Gastrocnemius medialis (tissue), 4 donors: ENCODE results near the gene MEAF6.
A peak's percentile ranks its signal among the peaks of the same experiment; 100 is the strongest.

Experiments
- CTCF ChIP-seq, 5 experiments: fragments of 450-650 bp in 3 of 5; fragments of 200-600 bp in 2 of 5; sonication (generic) in 2 of 5; IDR thresholded peaks in 4 of 5; conservative IDR thresholded peaks in 1 of 5; 1 replicate in 4 of 5; 2 replicates in 1 of 5; pipeline ENCODE4 v1.5.1; 2016 to 2019; ENCODE audit warnings: antibody characterized with exemption in 5 of 5, mild to moderate bottlenecking in 3 of 5, moderate library complexity in 3 of 5
- POLR2A ChIP-seq, 2 donors: fragments of 450-650 bp; IDR thresholded peaks; one replicate each; pipeline ENCODE4 v1.6.1; 2017; ENCODE audit warnings: antibody characterized with exemption in 2 of 2, mild to moderate bottlenecking in 2 of 2, moderate library complexity in 2 of 2

- TF ChIP-seq CTCF (IDR thresholded peaks at IDR 0.05 in 4 of 5, conservative IDR thresholded peaks at IDR 0.05 in 1 of 5) (peak in 1 of 5 experiments; percentile 6), POLR2A (IDR thresholded peaks at IDR 0.05) (no peak)
Observed at GRCh38 chr1:37487619-37487984, 27.0 kb downstream of the MEAF6 start.
